Neural progenitor cell (in vitro differentiated cells): ENCODE data around the gene PPIC.

ENCODE experiments used
- CTCF ChIP-seq: fragments of 200-600 bp; sonication (generic); IDR thresholded peaks from 2 replicates; pipeline ENCODE4 v1.5.1; 2017; ENCODE audit warnings: antibody characterized with exemption, mild to moderate bottlenecking
- EZH2 ChIP-seq: fragments of 200-600 bp; sonication (generic); IDR thresholded peaks from 2 replicates; pipeline ENCODE4 v1.6.1; 2017; ENCODE audit warnings: antibody characterized with exemption, mild to moderate bottlenecking, moderate library complexity
- EZH2phosphoT487 ChIP-seq: fragments of 200-600 bp; sonication (generic); IDR thresholded peaks from 2 replicates; pipeline ENCODE4 v1.6.1; 2017; ENCODE audit warnings: antibody characterized with exemption

DNA sequence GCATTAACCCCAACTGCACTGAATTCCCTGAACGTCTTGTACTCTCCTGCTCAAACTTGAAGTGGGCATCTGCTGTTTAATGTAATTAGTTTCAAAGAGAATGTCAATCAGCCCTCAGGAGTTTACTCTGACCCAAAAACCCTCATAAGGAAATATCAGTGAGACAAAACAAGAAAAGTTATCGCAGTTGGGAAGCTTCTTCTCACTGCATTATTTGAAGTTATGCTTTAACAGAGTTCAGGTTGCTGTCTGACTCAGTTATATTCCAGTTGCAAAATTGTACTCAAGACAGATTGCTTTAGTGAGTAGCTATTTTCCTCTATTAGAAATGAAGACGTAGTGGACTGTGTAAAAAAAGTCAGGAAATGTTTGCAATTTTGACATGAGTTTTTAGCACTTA is 52.1 kb downstream of the PPIC start:
- TF ChIP-seq EZH2 = no peak
- no peak for TF ChIP-seq CTCF
- no peak for TF ChIP-seq EZH2phosphoT487
